Mucosa of descending colon (tissue), 3 donors: ENCODE measurements around the gene C1QL4. TPM values are rescaled to one million over a fixed set of nuclear protein-coding genes. Genes with fewer than 3 reads are reported as not detected.

Experiments used
- ATAC-seq: fragments of 200-7000 bp; cut with Tn5 transposase; one replicate; pipeline ENCODE4 v1.9.1; 2020; ENCODE audit warnings: mild to moderate bottlenecking, moderate library complexity
- DNase-seq, 3 donors: peaks; one replicate each; pipeline ENCODE4 v3.0.0-alpha.2; 2020
- H3K36me3 ChIP-seq: fragments of 200-600 bp; one replicate; pipeline ENCODE4 v1.8.0; 2021; ENCODE audit warnings: low read depth, mild to moderate bottlenecking
- H3K4me1 ChIP-seq: fragments of 200-600 bp; one replicate; pipeline ENCODE4 v1.8.0; 2021; ENCODE audit warnings: low read depth, mild to moderate bottlenecking
- H3K4me3 ChIP-seq: fragments of 200-600 bp; one replicate; pipeline ENCODE4 v1.8.0; 2021; ENCODE audit warnings: mild to moderate bottlenecking
- H3K9me3 ChIP-seq: fragments of 200-600 bp; one replicate; pipeline ENCODE4 v1.8.0; 2021; ENCODE audit warnings: mild to moderate bottlenecking
- CTCF ChIP-seq: fragments of 200-600 bp; IDR thresholded peaks from one replicate; pipeline ENCODE4 v1.8.0; 2022; ENCODE audit warnings: antibody characterized with exemption, mild to moderate bottlenecking
- intact Hi-C, 2 donors: fragments of 100-400 bp; cut with DNase I in 1 of 2; cut with micrococcal nuclease in 1 of 2; formaldehyde crosslinking; loops; one replicate each; pipeline versions ENCODE4 v1.11.0 to v1.11.1; 2022; cut with DNase I, micrococcal nuclease
- total RNA-seq, 3 donors: library from RNA; stranded (reverse); fragmentation: NEBNext Ultra II Directional in 2 of 3; extraction: Animal tissue kit (Norgen Biotek cat#: 25700) in 2 of 3; gene quantifications; one replicate each; pipeline versions ENCODE4 v1.2.1 to v1.2.4, GENCODE V29; 2021 to 2023
- donor health status: DM: no; HTN: no; CAD: no; lungs with moderate emphysema.
- donor health status: DM: no; HTN: no; CAD: no.
- donor health status: DM: no; HTN: yes; CAD: no.

Gene C1QL4
- total RNA-seq, 3 donors from 2014 or later, result not detected

GRCh38 chr12:49298160-49298559 is 38.8 kb downstream of the C1QL4 start:
- Histone ChIP-seq H3K36me3 (no peaks in the 10 kb centered on the region), H3K9me3 (no peaks in the 10 kb centered on the region), H3K4me1 (peaks cover 19% of the 10 kb centered on the region), H3K4me3 (no peak overlapping the region)
- no peak for TF ChIP-seq CTCF
- DNase-seq (peak in 1 of 3 donors; percentile 31), ATAC-seq (peak; percentile 49)
- intact Hi-C loops, result no loop called here

- H3K4me1 ChIP-seq, result peaks cover 19% of the 10 kb centered on the region
- no peaks in the 10 kb centered on the region for H3K9me3 ChIP-seq
- no peak for ATAC-seq
- no peak overlapping the region for H3K4me3 ChIP-seq
- no peaks in the 10 kb centered on the region for H3K36me3 ChIP-seq
- no peak for TF ChIP-seq CTCF
- intact Hi-C loops, result no loop called here
- no peak for DNase-seq
These were observed 39.3 kb downstream of the C1QL4 start for GRCh38 chr12:49297695-49298060.

- peak; percentile 60 to 71 (median 70) for DNase-seq
- Histone ChIP-seq H3K4me3 (no peak overlapping the region), H3K9me3 (no peaks in the 10 kb centered on the region), H3K4me1 (peaks cover 19% of the 10 kb centered on the region), H3K36me3 (no peaks in the 10 kb centered on the region)
- intact Hi-C loops, result no loop called here
- TF ChIP-seq CTCF, result no peak
- peak; percentile 77 for ATAC-seq
These were observed 39.9 kb downstream of the C1QL4 start for GRCh38 chr12:49296836-49297694.

- TF ChIP-seq CTCF, result peak; percentile 78
- intact Hi-C loops, result no loop called here
- Histone ChIP-seq H3K4me1 (peaks cover 19% of the 10 kb centered on the region), H3K36me3 (no peaks in the 10 kb centered on the region), H3K4me3 (no peak overlapping the region), H3K9me3 (no peaks in the 10 kb centered on the region)
- ATAC-seq, result peak; percentile 76
- DNase-seq, result peak in 2 of 3 donors; percentile 76 to 77
These were observed 40.8 kb downstream of the C1QL4 start for GRCh38 chr12:49296034-49296835.

- TF ChIP-seq CTCF, result no peak
- Histone ChIP-seq H3K9me3 (no peaks in the 10 kb centered on the region), H3K4me1 (peaks cover 19% of the 10 kb centered on the region), H3K4me3 (no peak within 1 kb of the TSS), H3K36me3 (no peaks in the 10 kb centered on the region)
- ATAC-seq (peak; percentile 15), DNase-seq (no peak)
- intact Hi-C loops, result no loop called here
These were observed 41.7 kb downstream of the C1QL4 start, which contains the start of gene PRPH for GRCh38 chr12:49295082-49295936. Gene PRPH, plus strand, starts transcription at chr12:49295147. Its CDS starts 54 bp downstream, at chr12:49295201.
